NCI-H2196 (cell line): ENCODE results near the gene ULBP1.
"Not testable (repeated sequence)": the region's sequence is repeated elsewhere in the genome, so short reads cannot be mapped to it uniquely, and the experiment has no call there.

Experiments used
- DNase-seq: peaks from one replicate; lab custom pipeline; 2025; ENCODE audit not compliant: unreplicated experiment; lab: John Stamatoyannopoulos, UW

ULBP1 gene

DNA sequence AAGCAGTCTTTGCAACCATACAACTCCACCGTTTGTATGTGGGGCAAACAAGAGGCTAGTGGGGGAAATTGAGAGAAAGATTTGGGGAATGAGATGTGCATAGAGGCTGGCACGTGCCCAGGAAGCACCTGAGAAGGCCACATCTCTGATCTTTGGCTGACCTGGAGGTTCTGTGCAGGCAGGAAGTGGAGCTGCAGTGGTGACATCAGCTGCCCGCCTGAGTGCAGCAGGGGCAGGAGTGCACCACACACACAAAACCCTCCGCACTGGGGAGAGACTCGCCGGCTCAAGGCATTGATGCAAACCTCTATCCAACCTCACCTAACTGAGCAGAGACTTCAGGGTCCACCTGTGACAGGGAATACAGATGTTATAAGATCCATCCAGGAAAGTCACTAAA lies 10.7 kb downstream of the ULBP1 start:
- not testable (repeated sequence) for DNase-seq

DNA sequence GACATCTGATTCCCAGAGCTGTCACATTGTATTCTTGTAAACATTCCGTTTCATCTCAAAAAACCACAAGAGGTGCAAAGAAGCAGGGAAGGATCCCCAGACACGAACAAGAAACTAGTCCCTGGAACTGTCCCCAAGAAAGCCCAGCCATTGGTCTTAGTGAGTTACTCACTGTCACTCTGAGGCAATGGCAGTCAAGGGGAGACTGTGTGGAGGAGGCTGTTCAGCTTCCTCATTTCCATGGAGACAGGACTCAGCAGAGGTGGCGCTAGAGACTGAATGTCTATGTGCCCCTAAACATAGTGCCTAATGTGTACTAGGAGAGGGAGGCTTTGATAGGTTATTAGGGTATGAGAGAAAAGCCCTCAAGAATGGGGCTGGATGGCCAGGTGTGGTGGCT lies 11.1 kb downstream of the ULBP1 start:
- no peak for DNase-seq

DNA sequence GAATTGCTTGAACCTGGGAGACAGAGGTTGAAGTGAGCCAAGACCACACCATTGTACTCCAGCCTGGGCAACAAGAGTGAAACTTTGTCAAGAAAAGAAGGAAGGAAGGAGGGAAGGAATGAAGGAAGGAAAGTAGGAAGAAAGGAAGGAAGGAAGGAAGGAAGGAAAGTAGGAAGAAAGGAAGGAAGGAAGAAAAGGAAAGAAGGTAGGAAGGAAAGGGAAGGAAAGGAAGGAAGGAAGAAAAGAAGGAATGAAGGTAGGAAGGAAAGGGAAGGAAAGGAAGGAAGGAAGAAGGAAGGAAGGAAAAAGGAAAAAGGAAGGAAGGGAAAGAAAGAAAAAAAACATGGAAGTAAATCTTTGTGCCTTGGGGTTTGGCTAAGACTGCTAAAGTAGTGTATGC lies 11.7 kb downstream of the ULBP1 start:
- no peak for DNase-seq

DNA sequence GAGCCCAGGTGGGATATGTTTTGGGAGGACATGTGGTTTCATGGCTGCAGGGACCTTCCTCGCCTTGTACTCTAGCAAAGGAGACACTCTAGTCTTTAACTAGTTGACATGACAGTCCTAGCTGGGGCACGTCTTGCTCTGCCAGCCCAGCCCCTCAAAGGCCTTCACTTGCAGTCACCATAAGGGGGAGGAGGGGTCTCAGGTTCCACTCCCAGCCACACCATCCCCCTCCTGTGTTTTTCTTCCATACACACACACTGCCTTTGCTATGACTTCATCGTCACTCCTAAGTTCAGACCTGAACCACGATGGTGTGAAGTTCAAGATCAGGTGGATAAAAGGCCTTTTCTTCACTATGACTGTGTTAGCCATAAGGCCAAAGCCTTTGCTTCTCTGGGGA lies 13.5 kb downstream of the ULBP1 start:
- DNase-seq = no peak

DNA sequence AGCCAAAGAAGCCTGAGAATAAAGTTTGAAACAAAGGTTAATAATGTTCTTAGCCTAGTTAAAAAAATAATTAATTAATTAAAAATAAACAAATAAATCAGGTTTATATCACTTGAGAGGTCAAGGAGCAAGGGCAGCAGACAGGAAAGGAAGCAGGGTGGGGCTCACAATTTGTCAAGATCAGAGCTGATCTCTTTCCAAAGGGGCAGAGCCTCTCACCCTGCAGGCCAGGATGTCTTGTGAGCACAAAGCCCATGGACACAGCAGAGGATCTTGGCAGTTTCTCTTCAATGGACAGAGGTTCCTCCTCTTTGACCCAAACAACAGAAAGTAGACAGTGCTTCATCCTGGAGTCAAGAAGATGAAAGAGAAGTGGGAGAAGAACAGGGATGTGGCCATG lies 14.9 kb downstream of the ULBP1 start:
- no peak for DNase-seq

DNA sequence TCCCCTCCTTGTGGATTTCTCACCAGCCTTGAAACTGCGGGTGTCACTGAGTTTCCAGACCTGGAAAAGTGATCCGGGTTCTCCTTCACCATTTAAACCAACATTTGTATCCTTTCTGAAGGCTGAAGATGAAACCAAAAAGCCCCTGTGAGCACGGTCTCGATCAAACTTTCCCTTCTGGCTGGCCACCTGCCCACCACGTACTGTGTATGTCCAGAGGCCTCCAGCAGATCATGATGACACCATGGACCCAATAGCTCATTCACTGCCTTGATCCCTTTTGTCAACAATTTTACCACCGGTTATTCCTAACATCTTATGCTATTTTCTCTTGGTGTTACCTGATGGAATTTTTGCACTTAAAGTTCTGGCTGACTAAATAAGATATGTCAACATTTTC lies 15.6 kb downstream of the ULBP1 start:
- DNase-seq = no peak

DNA sequence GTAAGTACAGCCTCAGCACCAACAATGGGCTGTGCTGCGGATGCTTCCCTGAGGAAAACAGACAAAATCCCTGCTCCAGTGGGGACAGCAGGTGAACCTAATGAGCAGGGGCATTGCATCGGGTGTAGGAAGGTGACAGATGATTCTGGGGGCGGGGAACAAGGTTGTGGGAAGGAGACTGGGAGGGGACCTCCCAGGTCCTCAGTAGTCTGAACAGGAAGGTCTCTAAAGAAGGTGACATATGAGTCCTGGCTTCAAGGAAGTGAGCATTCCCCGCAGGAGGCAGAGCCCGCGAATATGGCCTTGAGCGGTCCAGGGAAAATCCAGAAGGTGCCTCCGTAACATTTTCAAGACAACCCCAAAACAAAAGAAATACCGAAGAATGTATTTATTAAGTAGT lies 19.4 kb downstream of the ULBP1 start:
- no peak for DNase-seq

DNA sequence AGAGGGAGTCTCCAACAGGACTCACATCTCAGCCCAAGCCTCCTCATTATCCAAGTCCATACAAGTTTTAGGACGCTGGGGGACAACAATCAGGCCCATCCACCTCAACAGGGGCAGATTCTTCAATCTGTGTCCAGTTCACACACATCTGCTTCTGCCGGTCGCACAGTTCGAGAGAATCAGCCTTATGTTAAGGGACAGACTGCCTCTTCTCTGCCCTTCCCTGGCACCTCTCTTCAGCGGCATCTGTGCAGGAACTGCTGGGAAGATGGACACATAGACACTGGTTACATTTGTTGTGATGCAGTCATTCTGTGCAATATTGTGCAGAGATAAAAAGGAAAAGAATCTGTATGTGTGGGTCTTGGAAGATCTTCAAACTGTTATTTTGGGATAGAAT lies 21.0 kb downstream of the ULBP1 start:
- no peak for DNase-seq

DNA sequence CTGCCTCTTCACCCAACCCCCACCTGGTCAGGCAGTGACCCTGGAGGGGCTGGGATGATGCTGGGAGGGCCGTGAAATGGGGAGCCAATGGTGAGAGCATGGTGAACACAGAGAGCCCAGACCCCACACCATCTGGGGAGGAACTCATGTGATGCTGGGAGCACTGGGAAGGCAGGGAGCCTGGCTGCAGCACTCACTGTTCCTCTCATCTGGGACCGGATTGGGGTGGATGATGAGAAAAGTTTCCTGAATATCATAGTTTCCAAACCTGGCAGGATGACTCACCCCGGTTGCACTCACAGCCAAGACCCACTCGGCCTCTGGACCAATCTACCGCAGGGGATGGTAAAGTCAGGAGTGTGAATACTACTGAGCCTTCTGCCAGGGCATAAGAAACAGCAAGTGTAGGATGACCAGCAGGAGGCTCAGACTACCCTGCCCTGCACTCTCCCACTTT lies 21.8 kb downstream of the ULBP1 start:
- DNase-seq = no peak

DNA sequence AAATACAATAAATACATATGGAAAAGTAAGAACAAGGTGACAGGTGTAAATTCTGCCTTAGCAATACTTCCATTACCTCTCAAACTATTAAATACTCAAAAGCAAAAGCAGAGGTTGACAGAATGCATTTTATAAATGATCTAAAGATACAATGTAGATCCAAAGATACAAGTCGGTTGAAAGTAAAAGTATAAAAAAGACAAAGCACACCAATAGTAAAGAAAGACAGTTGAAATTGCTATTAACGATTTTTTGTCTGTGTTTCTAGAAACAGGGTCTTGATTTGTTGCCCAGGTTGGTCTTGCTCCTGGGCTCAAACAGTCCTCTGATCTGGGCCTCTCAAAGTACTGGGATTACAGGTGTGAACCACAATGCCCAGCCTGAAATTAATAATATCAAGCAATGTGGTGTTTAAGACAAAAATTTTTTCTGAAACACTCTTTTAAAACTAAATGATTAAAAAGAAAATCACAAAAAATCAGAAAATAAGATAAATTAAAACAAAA lies 23.9 kb downstream of the ULBP1 start:
- DNase-seq = no peak

DNA sequence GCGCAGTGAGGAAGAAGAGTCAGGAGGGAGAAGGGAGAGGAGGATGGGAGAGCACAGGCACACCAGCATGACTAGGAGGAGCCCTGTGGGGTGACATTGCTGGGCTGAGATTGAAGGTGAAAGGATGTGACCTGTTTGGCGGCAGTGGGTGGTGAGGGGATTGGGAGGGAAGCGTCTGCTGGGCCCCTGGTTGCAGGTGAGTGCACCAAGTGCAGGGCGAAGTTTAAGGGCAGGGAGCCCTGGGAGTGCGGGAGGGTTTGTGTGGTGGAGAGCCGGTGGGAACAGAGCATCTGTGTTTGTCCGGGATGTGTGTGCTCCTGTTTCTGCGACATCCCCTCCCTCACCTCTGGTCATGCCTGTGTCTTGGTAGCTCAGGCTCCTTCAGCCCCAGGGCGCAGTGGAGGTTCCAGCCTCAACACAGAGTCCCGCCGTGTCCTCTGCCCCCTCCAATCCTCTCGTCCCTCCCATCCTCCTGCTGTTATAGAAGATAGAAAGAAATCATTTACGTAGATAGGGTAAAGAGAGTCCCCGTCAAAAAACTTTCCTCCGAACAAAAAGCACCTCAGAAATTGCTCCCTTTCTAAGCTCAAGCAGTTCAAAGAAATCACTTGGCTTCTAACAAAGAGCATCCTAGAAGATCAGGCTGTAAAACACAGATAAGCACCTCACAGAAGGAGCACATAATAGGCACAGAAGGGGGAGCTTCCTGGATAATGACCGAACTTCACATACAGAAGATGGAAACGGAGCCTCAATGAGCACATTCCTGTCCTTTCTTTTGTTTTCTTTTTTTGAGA lies 25.0 kb downstream of the ULBP1 start:
- DNase-seq = no peak

DNA sequence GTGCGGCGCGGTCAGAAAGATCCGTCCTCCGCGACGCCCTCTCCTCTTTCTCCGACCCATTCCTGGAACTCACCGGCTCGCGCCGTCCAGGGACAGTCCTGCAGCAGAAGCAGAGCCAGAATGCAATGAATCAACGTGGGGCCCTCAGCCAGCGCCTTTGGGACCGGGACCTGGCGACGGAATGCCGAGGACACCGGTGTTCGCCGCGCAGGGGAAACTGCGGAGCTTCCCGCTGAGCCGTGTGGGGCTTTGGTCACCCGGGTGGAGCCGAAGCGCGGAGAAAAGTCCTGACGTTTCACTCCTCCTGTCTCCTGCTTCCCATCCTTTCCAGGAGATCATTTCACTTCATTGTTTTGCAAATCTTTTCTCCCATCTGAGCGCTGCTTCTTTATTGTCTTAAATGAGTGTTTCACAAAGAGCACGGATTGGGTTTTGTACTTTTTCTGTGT lies 26.5 kb downstream of the ULBP1 start:
- DNase-seq = no peak

DNA sequence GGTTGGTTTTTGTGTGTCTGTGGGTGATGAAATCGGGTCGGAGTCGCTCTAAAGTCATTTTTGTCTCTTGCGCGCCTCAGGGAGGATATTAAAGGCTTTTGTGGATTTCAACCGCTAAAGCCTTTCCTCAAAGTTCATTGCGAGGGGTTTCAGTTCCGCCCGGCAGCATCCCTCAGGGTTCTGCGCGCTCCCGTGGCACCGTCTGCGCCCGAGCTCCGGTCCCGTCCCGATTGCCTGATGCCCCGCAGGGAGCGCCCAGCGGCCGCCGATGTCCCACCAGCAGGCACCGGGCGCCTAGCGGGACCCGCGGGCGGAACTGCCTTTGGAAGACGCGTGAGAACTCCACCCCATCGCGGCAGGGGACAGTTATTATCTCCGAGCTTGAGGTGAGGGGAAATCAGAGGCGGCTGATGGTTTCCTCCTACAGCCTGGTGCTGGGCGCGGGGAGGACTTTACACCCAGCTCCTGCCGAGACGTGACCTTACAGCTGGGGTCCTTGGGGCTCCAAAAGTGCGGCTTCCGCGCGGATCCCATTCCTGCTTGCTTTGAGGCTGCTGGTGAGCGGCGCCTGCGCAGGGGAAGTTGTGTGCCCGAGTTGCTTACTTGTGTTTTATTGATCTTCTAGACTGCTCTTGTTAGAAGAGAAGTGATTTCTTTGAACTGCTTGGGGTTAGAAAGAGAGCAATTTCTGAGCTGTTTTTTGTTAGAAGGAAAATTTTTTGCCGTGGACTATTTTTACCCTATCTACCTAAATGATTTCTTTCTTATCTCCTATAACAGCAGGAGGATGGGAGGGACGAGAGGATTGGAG lies 27.1 kb downstream of the ULBP1 start:
- DNase-seq = no peak

DNA sequence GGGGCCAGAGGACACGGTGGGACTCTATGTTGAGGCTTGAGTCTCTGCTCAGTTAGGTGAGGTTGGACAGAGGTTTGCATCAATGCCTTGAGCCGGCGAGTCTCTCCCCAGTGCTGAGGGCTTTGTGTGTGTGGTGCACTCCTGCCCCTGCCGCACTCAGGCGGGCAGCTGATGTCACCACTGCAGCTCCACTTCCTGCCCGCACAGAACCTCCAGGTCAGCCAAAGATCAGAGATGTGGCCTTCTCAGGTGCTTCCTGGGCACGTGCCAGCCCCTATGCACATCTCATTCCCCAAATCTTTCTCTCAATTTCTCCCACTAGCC lies 27.7 kb downstream of the ULBP1 start:
- not testable (repeated sequence) for DNase-seq

DNA sequence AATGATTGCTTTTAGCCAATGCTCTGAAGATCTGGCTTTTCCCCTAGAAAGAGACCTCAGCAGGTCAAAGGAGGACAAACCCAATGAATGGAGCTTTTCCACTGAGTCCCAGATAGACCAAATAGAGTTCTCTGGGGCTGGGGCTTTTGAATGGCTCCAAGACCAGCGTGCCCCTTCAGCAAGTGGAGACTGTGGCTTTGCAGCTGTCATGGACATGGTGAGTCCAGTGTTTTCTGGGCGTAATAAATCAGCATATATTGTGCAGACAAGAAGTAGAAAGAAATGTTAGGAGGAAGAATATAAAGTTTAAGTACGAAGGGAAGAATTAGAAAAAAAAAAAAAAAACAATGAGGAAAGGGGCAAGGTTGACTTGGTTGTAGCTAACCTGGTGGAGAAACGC lies 28.1 kb downstream of the ULBP1 start:
- no peak for DNase-seq

DNA sequence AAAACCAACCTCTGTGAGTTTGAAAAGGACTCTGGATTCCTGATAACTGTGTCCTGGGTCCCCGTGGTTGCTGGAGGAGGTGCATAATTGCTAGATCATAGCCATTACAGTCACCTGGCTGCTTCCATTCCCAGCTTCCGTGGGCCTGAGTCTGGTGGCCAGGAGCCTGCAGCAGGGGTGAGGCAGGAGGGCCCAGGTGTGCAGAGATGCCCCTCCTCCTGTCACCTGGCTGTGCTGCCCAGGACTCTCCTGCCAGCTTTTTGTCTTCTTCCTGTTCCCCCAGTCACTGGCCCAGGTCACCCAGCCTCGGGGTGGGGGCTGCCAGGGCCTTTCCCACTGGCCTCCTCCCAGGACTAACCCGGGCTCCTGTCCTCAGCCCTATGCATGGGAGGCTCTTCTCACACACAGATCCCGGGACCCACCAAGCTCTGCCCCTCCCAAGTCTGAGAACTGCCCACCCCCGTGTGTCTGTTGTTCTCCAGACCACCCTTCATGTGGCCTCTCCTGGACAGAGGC lies 31.6 kb downstream of the ULBP1 start:
- DNase-seq = no peak

DNA sequence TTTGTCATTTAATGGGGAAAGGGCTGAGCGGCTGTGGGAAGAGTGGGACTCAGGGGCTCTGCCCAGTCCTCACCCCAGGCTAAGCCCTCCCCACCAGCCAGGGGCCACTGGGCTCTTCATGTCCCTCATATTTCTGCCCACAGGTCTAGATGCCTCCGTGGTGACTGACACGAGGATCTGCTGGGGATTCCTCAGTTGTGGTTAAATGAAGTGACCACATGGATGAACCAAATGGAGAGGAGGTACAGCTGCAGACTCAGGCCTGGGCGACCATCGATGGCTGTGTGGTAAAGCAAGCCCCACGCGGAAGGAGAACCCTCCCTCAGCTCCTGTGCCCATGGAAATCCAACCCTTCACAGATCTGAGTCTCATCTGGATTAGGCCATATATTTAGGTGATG lies 32.2 kb downstream of the ULBP1 start:
- DNase-seq = no peak

DNA sequence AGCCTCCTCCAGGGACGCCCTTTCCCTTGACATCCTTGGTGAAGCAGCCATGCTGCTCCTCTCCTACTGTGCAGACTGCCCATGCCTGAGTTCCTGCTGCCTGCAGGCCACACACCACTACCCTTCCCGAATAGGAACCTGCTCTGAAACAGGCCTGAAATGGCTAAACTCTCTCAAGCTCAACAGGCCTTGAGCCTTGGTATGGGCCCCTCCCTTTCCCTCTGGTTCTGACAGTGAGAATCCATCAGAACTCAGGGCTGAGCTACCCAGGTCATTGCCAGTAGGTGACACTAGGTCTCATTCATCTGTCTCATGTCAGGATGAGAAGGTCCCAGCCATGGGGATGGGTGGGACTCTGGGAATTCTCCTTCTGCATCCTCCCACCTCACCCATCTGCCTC lies 35.9 kb downstream of the ULBP1 start:
- DNase-seq = no peak

DNA sequence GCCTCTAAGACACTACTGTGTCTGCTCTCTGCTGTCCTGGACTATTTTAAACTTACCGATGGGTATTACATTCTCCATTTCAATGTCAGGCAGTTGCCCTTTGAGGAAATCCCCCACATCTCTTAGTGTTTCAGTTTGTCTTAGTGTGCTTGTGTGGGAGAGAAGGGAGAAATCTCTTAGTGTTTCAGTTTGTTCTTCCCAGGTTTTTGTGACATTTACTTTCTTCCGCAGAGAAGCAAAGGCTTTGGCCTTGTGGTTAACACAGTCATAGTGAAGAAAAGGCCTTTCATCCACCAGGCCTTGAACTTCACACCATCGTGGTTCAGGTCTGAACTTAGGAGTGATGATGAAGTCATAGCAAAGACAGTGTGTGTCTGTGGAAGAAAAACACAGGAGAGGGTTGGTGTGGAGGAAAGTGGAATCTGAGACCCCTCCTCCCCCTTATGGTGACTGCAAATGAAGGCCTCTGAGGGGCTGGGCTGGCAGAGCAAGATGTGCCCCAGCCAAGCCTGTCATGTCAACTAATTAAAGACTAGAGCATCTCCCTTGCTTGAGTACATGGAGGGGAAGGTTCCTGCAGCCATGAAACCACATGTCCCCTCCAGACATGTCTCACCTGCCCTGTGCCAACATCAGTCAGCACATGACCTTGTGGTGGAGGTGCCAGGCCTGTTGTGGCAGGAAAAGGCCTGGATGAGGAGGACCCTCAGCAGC lies 37.7 kb downstream of the ULBP1 start:
- no peak for DNase-seq

DNA sequence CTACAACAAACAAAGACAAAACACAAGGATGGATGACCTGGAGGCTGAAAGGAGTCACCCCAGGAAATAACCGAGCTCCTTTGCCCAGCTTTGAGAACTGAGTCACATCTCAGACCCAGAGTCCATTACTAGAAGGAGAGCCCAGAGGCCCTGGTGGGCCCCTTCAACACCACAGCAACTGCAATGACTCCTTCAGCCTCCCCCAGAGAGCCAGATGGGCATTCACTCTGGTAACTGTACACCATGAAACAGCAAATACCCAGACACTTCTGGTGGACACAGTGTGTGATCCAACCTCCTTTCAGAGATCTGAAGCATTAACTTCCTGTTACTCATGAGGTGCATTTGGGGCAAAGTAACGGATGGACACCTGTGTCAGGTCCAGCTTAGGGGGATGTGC lies 39.0 kb downstream of the ULBP1 start:
- DNase-seq = no peak

DNA sequence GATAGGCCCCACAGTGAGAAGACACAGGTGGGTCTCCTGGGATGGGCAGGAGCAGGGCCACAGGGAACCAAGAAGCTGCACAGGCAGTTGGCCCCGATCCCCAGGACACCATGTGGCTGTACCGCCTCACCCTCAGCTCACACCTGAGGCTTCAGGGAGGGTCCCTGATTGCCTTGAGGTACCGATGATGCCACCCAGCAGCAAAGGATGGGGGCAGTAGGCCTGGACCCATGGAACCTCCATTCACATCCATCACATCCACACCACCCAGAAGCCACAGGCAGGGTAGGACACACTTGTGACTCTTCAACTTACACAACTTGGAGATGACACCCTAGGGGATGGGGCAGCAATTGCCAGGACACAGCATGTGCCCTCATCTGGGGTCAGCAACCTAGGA lies 39.9 kb downstream of the ULBP1 start:
- not testable (repeated sequence) for DNase-seq
